Osteoblast (primary cell): ENCODE data around the gene NTM. TPM values are rescaled to one million over a fixed set of nuclear protein-coding genes. Genes with fewer than 3 reads are reported as not detected.

Source experiments
- DNase-seq: peaks from one replicate; pipeline ENCODE4 v3.0.0; 2011; ENCODE audit warnings: low spot score, mixed read lengths; ENCODE audit not compliant: insufficient read length; ENCODE audit errors: missing footprints
- H2AFZ ChIP-seq: 2 replicates; pipeline ENCODE4 v1.6.0; 2011; ENCODE audit warnings: mild to moderate bottlenecking, low read length
- H3K27ac ChIP-seq: 2 replicates; pipeline ENCODE4 v1.5.1; 2011; ENCODE audit warnings: mild to moderate bottlenecking, low read depth, low read length, moderate library complexity
- H3K27me3 ChIP-seq: 2 replicates; pipeline ENCODE4 v1.6.0; 2012; ENCODE audit warnings: mild to moderate bottlenecking, control low read depth, inconsistent platforms, low read length, moderate library complexity; ENCODE audit not compliant: insufficient read depth
- H3K36me3 ChIP-seq: 2 replicates; pipeline ENCODE4 v1.5.1; 2011; ENCODE audit warnings: mild to moderate bottlenecking, low read length, control low read depth, moderate library complexity; ENCODE audit not compliant: insufficient read depth
- H3K4me1 ChIP-seq: 2 replicates; pipeline ENCODE4 v1.5.1; 2011; ENCODE audit warnings: mild to moderate bottlenecking, low read length, control low read depth, moderate library complexity; ENCODE audit not compliant: insufficient read depth
- H3K4me2 ChIP-seq: 2 replicates; pipeline ENCODE4 v1.6.0; 2011; ENCODE audit warnings: mild to moderate bottlenecking, low read length; ENCODE audit not compliant: insufficient read depth
- H3K4me3 ChIP-seq: fragments of 200-600 bp; sonication (generic); 3 replicates; pipeline ENCODE4 v1.5.1; 2012; ENCODE audit warnings: mild to moderate bottlenecking, low read length, inconsistent platforms; ENCODE audit not compliant: insufficient read depth
- H3K79me2 ChIP-seq: 2 replicates; pipeline ENCODE4 v1.6.0; 2012; ENCODE audit warnings: mild to moderate bottlenecking, low read length, control low read depth, inconsistent platforms; ENCODE audit not compliant: insufficient read depth
- H3K9me3 ChIP-seq: 2 replicates; pipeline ENCODE4 v1.5.1; 2011; ENCODE audit warnings: low read depth, low read length, control low read depth
- H4K20me1 ChIP-seq: 2 replicates; pipeline ENCODE4 v1.6.0; 2012; ENCODE audit warnings: mild to moderate bottlenecking, low read length, control low read depth; ENCODE audit not compliant: insufficient read depth
- CTCF ChIP-seq: IDR thresholded peaks from 2 replicates; pipeline ENCODE4 v1.5.1; 2011; ENCODE audit warnings: mild to moderate bottlenecking, low read depth, low read length, moderate library complexity; ENCODE audit errors: extremely low read depth
- total RNA-seq: library from RNA; depleted of rRNA; stranded (reverse); fragments of >200 nt; gene quantifications from 2 replicates; pipeline ENCODE4 v1.2.3, GENCODE V29; 2012

The NTM gene
- total RNA-seq, 1 donor, result 48.1 TPM

- no peaks in the 10 kb centered on the region for H3K79me2 ChIP-seq
- H3K4me3 ChIP-seq, result no peak overlapping the region
- no peaks in the 10 kb centered on the region for H3K27me3 ChIP-seq
- no peak for DNase-seq
- no peaks in the 10 kb centered on the region for H3K9me3 ChIP-seq
- TF ChIP-seq CTCF, result no peak
- H3K4me2 ChIP-seq, result no peak overlapping the region
- no peaks in the 10 kb centered on the region for H3K4me1 ChIP-seq
- no peaks in the 10 kb centered on the region for H3K36me3 ChIP-seq
- no peak overlapping the region for H3K27ac ChIP-seq
- H2AFZ ChIP-seq, result no peak overlapping the region
- H4K20me1 ChIP-seq, result no peaks in the 10 kb centered on the region
Observed at GRCh38 chr11:131446590-131447275, 76.3 kb downstream of the NTM start.

DNA sequence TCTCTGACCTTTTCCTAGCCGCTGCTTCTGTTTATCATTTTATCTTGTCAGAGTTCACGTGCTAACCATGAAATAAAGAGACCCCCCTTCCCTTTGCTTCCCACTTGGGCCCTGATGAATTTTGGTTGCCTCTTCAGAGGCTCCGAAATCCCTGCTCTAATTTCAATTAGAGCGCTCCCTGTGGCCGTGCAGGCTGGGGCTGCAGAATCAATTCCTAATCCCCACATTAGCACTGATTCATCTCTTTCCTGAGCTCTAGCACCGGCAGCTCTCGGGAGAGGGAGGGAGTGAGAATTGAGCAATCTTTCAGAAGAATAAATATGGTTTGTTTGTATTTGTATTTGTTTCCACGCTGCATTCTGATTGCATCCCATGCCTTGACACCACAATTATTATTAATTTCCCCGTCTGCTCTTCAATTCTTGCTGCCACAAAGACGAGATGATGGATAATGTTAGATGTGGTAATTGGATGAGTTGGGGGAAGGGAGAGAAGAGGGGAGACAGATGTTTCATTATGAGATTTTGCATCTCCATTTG lies 76.9 kb downstream of the NTM start:
- Histone ChIP-seq H4K20me1 (no peaks in the 10 kb centered on the region), H3K4me3 (no peak overlapping the region), H3K36me3 (no peaks in the 10 kb centered on the region), H3K4me2 (no peak overlapping the region), H2AFZ (no peak overlapping the region), H3K27me3 (no peaks in the 10 kb centered on the region), H3K79me2 (no peaks in the 10 kb centered on the region), H3K9me3 (no peaks in the 10 kb centered on the region), H3K27ac (no peak overlapping the region), H3K4me1 (no peaks in the 10 kb centered on the region)
- DNase-seq, result no peak
- TF ChIP-seq CTCF, result no peak

- Histone ChIP-seq H3K27me3 (no peaks in the 10 kb centered on the region), H3K9me3 (no peaks in the 10 kb centered on the region), H3K27ac (no peak overlapping the region), H3K36me3 (no peaks in the 10 kb centered on the region), H2AFZ (no peak overlapping the region), H3K4me1 (no peaks in the 10 kb centered on the region), H3K4me2 (no peak overlapping the region), H4K20me1 (no peaks in the 10 kb centered on the region), H3K4me3 (no peak overlapping the region), H3K79me2 (no peaks in the 10 kb centered on the region)
- no peak for TF ChIP-seq CTCF
- DNase-seq, result no peak
Observed at GRCh38 chr11:131447898-131448297, 77.5 kb downstream of the NTM start.

- H3K4me2 ChIP-seq, result no peak overlapping the region
- H4K20me1 ChIP-seq, result no peaks in the 10 kb centered on the region
- no peak overlapping the region for H3K27ac ChIP-seq
- no peaks in the 10 kb centered on the region for H3K4me1 ChIP-seq
- H3K9me3 ChIP-seq, result no peaks in the 10 kb centered on the region
- no peaks in the 10 kb centered on the region for H3K27me3 ChIP-seq
- H3K79me2 ChIP-seq, result no peaks in the 10 kb centered on the region
- DNase-seq, result no peak
- TF ChIP-seq CTCF, result no peak
- no peaks in the 10 kb centered on the region for H3K36me3 ChIP-seq
- H2AFZ ChIP-seq, result no peak overlapping the region
- no peak overlapping the region for H3K4me3 ChIP-seq
Observed at GRCh38 chr11:131449036-131450019, 78.9 kb downstream of the NTM start.
